Activated CD8-positive, alpha-beta memory T cell treated with anti-CD3 and anti-CD28 coated beads, Interleukin-2, amount 50 U/mL, for 4 hours (primary cell): Measurements from ENCODE around the gene TMEM184C.

Experiments
- DNase-seq: peaks from one replicate; pipeline ENCODE4 v3.0.0-alpha.2; 2020

Gene TMEM184C

DNA sequence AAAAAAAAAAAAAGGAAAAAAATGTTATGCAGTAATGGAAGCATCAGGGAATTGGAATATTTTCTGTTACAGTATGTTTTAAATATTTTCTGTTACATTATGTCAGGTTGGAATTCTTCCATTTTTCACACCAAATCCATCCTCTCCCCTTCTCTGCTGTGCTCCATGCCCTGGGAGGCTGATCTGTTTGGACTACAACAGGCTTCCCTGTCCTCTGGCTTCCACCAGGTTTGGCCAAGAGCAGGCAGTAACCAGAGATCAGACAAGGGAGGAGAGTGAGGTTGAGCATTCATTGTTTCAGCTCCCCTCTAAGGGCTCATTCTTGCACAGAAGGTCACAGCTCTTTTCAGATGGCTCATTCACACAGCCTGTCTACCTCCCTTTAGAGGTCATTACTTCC lies 11.7 kb upstream of the TMEM184C start:
- DNase-seq: no peak

DNA sequence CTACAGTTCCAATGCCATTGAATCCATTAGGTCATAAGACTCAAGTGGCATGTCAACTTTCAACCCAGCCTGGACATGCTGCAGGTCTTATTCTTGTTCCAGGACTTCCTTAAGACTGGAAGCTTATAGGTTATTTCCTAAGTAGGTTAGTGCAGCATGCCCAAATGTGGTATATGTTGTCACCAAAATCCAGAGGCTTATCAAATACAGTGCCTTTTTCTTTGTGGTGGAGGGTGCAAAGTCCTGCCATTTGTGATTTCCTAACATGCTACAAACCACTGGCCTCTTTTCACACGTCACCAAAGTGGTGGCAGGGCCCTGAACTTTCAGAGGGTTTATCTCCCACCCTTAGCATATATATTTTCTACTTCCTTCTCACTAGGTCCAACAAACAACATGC lies 9.7 kb upstream of the TMEM184C start:
- DNase-seq: no peak

DNA sequence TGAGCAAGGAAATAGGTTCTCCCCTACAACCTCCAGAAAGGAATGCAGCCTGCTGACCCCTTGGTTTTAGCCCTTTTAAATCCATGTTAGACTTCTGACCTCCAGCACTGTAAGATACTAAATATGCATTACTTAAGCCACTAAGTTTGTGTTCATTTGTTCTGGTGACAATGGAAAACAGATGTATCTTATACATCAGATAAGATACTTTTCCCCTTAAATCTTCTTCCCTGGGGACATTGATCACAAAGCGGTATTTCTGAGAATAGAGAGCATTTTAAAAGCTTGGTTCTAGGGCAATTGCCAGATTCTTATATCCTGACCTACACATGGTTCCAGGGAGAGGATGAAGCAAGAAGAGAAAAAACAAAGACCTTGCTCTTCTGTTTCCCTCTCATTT lies 6.5 kb upstream of the TMEM184C start:
- DNase-seq: no peak

- no peak for DNase-seq
Measured at GRCh38 chr4:147616849-147617172, 386 bp upstream of the TMEM184C start.

GRCh38 chr4:147617841-147618691 lies 869 bp downstream of the TMEM184C start:
- DNase-seq: no peak

GRCh38 chr4:147620315-147620714 lies 3.1 kb downstream of the TMEM184C start:
- DNase-seq: no peak

- DNase-seq: no peak
Measured at GRCh38 chr4:147625733-147626132, 8.5 kb downstream of the TMEM184C start.

GRCh38 chr4:147626903-147627302 lies 9.7 kb downstream of the TMEM184C start:
- DNase-seq: no peak

GRCh38 chr4:147628415-147628814 lies 11.2 kb downstream of the TMEM184C start:
- DNase-seq: no peak

- DNase-seq: no peak
Measured at GRCh38 chr4:147629783-147630730, 12.9 kb downstream of the TMEM184C start.

GRCh38 chr4:147633113-147633512 lies 15.9 kb downstream of the TMEM184C start:
- DNase-seq: no peak

- DNase-seq: no peak
Measured at GRCh38 chr4:147633643-147634042, 16.4 kb downstream of the TMEM184C start.

GRCh38 chr4:147635348-147635747 lies 18.2 kb downstream of the TMEM184C start:
- no peak for DNase-seq

GRCh38 chr4:147638365-147638764 lies 21.2 kb downstream of the TMEM184C start:
- DNase-seq: no peak

DNA sequence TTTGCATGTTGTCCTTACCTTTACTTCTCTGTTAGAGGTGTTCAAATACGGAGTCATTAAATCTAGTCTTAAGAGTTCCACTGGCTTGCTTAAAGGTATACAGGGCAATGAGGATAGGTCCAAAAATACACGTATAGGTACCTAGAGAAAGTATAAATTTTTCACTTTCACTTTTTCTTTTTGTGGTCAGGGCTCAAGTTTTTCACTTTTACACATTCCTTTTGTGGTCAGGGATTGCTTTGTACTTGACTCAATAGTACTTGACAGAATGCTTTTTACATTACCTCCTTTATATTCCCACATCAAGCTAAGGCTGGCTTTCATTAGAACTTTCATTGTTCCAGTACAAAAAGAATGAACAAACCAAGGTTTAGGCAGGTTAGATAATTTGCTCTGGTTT lies 21.7 kb downstream of the TMEM184C start:
- DNase-seq: no peak

- no peak for DNase-seq
Measured at GRCh38 chr4:147639388-147639787, 22.2 kb downstream of the TMEM184C start.

DNA sequence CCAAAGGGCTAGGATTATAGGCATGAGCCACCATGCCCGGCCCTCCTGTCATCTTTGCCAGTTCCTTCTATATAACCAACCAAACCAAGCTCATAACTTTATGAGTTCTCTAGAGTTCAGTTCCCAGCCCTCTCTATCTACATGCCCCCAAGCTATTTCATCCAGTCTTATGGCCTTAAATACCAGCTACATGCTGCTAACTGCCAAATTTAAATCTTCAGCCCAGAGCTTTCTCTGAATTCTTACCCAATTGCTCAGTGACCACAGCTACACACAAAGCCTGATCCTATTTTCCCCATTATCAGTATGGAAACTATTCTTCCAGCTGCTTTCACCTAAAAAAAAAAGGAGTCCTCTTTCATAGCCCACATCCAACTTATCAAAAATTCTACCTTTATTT lies 23.1 kb downstream of the TMEM184C start:
- no peak for DNase-seq

DNA sequence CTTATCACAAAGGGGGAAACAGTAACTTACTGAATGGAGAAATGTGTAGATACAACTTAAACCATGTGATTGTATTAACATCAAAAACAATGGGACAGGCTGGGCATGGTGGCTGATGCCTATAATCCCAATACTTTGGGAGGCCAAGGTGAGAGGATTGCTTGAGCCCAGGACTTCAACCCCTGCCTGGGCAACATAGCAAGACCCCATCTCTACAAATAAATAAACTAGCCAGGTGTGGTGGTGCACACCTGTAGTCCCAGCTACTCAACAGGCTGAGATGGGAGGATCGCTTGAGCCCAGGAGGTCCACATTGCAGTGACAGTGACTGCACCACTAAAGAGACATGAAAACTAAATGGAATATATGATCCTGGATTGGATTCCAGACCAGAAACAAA lies 26.4 kb downstream of the TMEM184C start:
- DNase-seq: no peak

- no peak for DNase-seq
Measured at GRCh38 chr4:147644471-147644870, 27.3 kb downstream of the TMEM184C start.

DNA sequence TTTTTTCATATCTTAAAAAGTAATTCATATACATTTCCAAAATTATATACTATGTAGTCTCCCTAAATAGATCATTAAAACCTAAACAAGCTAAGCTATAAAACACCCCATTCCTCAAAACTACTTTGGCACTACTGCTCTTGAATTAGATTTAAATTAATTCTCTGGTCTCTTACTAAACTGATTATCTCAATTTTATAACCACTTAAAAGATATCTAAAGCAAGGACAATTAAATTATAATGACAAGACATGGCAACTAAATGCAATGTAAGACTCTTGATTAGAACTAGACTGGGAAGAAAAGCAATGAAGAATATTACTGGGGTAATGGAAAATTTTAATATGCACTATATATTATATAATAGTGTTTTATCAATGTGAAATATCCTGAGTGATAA lies 27.9 kb downstream of the TMEM184C start:
- DNase-seq: no peak

DNA sequence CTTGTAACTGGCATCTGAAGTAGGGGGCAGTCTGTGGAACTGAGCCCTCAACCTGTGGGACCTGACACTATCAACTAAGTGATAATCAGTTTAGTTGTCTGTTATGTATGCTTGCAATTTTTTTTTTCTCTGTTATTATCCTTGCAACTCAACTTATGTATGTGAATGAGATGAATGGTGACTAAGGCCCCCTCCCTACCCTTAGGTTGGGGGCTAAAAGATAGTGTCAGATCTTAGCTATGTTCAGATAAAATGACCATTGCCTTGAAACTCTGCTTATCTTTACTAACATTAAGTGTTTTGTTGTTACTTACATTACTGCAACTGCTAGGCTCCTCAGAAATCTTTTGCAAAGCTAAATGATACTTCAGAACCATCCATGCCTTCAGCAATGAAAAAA lies 31.5 kb downstream of the TMEM184C start:
- DNase-seq: no peak

GRCh38 chr4:147651563-147651962 lies 34.4 kb downstream of the TMEM184C start:
- no peak for DNase-seq

- DNase-seq: no peak
Measured at GRCh38 chr4:147655639-147656038, 38.4 kb downstream of the TMEM184C start.

GRCh38 chr4:147658501-147658900 lies 41.3 kb downstream of the TMEM184C start:
- no peak for DNase-seq
